Mucosa of gallbladder (tissue), 1 donor: Measurements from ENCODE around the gene WDFY4. TPM values are rescaled to one million over a fixed set of nuclear protein-coding genes. Genes with fewer than 3 reads are reported as not detected.

Experiments used
- DNase-seq: peaks from one replicate; pipeline ENCODE4 v3.0.0-alpha.2; 2020; ENCODE audit warnings: low spot score
- total RNA-seq: library from RNA; stranded (reverse); gene quantifications from one replicate; pipeline ENCODE4 v1.2.1, GENCODE V29; 2021
- donor health status: DM: no; HTN: no; CAD: no.

WDFY4 gene
- total RNA-seq, 1 donor from 2014 or later, result 8.7 TPM

DNA sequence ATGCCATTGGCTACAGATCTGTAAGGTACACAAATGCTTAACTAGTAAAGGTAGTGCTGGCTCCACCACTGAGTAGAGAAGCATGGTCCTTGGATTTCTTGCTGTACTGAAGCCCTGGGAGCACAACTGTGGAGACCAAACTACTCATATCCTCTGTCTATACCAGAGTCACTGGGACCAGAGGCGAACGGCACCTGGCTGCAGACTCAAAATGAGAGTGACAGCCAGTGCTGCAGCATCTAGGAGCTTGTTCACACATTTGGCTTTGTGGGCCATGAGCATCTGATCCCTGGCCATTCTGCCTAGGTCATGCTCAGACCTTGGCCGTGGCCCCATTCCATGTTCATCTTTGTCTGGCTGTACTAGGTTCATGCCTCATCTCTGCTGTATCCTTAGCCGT, 223.1 kb downstream of the WDFY4 start:
- DNase-seq, result no peak

DNA sequence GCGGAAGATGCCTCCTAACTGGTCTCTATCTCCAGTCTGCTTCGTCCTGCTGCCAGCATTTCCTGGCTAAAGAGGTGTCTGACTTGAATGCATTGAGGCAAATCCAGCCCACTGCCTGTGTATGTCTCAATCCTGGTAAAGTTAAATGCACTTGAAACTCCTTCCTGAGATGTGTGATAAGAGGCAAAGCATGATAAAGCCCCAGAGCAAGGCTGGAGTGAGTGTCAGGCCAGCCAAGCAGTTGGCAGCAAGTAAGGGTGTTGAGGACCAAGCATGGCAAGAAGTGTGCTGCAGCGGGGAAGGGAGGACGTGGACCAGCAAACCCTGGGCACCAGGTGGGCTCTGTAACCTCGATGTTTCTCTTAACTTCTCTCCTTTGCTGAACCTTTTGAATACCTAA, 225.9 kb downstream of the WDFY4 start:
- DNase-seq, result no peak

DNA sequence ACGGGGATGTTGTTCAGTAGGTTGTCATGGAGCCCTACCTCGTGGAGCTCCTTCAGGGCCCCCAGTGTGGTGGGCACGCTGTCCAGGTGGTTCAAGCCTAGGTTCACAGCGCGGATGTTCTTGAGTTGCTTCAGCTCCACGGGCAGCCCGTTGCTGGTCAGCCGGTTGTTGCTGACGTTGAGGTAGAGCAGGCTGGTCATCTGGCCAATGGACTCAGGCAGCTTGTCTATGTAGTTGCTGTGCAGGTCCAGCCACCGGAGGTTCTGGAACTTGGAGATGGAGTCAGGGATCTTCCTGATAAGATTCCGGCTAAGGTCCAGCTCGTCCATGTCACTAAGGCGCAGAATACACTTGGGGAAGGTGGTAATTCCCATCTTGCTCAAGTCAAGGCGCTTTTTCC, 229.0 kb downstream of the WDFY4 start:
- no peak for DNase-seq

DNA sequence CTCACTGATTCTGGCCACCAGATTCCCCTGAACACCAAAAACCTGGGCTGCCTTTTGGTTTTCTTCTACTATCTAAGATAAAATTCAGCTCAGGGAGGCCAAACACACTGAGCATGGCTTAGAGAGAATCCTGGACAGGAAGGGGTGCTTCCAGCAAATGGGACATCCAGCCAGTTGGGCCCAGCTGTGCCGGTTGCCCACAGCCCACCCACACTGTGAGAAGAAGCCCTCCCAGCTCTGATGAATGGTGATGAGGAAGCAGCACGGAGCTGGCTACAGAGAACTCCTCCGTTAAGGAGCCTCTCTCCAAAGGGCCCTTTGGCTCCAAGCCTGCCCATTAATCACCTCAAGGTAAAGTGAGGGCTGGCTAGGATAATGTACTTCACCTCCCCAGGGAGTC, 239.1 kb downstream of the WDFY4 start:
- no peak for DNase-seq

DNA sequence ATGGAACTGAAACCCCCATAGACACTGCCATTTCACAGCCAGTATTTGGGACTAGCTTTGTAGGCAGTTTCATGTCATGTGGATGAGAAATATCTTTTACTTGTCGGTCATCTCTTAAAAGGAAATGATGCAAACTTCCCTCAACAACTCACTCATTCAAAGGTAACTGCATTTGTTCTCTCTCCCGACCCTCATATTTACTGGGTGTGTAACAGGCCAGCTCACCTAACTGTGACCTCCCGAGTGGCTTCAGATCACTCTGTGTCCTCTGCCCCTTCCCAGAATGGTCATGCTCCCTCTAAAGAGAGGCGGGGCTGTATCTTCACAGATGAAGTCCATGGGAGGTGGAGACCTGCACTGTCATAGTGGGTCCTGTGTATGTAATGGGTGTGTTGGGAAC, 240.3 kb downstream of the WDFY4 start:
- DNase-seq, result no peak

DNA sequence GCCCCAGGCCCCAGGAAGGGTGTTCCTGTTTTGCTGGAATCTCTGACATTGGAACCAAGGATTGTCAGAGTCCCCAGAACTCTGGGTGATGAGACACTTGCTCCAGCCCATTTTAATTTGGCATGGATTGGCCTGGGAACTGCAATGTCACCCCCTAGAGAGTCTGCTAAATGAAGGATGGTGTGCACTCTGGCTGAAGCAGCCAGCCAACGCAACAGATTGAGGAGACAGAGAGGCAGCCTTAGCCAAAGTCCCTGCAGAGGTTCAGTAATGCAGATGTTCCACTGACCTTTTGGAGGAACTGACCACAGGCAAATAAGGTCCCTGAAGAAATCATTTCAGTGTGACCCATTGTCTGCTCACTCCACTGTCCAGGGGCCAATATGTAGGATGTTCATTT, 241.6 kb downstream of the WDFY4 start:
- no peak for DNase-seq

DNA sequence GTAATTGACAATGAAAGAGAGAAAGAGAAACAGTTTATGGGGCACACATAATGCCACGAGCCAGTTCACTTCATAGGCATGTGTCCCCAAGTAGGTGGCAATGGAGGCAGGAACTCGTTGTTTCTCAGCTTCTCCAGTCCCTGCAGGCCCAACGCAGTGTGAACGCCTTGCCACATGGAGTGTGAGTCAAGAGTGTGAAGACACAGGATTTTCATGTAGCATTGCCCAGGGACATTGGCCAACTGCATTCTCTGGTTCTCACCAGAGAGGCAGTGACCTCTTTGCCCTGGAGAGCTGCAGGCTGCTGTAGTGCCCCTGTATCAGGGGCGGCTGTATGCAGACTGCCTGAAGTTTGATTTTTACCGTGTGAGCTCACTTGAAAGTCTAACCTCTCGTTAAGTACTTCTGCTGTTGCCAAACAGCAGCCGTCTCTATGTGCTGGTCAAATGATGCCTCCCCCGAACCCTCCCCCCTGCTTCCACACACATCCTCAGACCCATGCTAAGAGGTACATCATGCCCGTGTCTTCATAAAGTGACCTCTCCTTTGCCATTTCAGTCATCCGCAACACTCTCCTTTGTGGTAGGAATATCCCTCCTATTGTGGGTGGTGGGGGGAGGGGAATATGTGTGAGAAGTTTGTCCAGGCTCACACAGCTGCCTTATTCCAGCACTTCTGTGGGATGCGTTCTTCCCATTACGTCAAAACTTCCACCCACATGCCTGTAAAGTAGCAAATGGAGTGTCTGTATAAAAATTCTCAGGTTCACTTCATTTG, 242.3 kb downstream of the WDFY4 start:
- DNase-seq, result no peak

DNA sequence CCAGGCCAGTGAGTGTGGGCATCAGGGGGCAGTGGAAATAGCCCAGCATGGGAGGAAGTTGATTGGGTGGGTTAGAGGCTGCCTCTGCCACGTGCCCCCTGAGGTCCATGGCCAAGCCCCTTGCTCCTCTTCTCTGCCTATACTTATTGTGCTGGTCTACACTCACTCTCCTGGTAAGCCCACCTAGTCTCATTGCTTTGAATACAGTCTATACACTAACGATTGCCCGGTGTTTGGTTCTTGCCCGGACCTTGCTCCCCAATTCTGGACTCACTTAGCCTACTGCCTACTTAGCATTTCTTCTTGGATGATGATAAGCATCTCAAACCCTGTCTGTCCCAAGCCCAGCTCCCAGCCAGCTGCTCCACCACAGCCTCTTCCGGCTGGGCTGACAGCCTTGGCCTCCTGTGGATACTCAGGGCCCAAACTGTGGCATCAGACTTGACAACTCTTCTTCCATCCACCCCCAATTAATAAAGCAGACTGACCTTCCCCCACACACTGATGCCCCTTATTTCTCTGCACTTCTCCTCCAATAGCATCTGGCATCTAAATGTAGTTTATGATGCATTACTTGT, 244.8 kb downstream of the WDFY4 start:
- no peak for DNase-seq

DNA sequence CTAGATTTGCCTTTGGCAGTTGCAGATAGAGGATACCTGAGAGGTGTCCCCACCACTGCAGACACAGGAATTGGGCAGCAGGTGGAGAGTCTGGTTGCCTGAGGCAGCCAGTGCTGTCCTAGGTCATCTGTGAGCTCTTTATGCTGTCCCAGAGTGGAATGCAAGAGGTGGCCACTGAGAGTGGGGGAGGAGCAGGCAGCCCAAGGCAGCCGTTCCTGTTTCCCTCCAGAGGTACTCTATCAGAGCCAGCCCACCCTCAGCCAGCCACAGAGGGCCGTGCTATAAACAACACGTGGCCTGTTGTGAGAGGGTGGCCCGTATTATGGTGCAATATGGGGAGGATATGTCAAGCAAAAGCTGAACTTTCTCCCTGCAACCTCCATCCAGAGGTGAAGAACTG, 246.5 kb downstream of the WDFY4 start:
- DNase-seq, result no peak

DNA sequence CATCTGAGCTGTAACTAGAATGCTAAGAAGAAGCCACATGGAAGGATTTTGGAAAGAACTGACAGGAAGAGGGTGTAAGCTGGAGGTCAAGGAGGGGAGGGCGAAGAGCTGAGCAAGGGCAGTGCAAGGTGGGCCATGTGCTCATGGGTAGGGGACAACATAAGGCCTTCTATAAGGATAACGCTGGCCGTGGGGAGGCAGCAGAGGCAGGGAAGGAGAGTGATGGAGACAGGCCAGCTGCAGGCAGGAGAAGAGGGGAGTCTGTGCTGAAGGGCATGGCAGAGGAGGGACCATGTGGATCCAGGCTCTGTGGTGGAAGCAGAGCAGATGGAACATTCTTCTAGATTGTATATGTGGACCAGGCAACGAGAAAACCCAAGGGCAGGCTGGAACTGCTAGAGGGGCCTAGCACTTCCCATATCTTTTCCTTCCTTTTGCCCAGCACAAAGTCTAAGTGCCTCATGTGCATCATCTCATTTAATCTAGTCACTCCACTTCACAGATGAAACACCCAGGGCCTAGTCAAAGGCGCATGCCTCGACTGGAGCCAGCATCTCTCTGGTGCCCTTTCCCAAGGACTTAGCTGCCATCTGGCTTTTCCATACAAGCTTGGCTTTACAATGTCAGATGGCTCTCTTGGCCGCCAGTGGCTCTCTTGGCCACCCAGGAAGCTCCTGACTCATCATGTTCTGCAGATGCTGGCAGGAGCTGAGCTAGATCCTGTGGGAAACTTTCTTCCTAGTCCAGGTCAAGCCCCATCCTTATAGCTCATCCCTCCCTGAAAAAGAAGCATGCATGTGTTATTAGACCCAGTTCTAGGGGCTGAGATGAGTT, 248.4 kb downstream of the WDFY4 start:
- DNase-seq, result no peak

DNA sequence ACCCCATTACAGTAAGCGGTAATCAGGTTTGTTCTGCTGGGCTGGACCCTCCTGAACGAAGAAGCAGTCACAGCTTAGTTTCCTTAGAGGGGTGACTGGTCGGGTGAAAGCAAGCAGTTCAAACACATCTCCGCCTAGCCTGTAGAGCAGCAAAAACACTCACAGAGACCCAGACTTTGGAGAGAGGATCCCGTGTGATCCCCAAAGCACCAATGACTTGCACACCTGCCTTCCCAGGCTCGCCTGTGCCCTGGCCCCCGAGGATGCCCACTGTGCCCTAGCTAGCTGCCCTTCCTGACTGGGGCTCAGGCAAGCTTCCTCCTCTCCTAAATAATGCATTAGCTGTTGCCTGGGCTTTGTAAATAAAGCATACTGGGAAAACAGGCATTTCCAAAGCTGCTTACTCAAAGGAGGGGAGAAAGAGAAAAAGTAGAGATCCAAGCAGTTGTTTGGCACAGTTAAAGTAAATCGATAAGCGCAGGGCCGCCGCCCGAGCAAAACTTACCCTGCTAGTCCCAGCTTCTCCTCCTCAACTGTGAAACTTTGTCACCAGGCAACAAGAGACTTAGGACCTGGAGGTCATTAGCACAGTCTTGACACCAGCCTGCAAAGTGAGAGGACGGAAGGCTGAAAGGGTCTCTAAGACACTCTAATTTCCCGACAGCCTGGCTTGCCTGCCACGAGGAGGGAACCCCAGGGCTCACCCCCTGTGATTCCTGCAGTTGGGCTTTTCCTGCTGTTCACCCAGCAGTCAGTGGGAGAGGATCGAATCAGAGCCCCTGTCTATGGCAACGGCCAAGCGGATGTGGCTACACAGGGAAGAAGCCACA, 250.2 kb downstream of the WDFY4 start:
- DNase-seq, result peak; percentile 24

DNA sequence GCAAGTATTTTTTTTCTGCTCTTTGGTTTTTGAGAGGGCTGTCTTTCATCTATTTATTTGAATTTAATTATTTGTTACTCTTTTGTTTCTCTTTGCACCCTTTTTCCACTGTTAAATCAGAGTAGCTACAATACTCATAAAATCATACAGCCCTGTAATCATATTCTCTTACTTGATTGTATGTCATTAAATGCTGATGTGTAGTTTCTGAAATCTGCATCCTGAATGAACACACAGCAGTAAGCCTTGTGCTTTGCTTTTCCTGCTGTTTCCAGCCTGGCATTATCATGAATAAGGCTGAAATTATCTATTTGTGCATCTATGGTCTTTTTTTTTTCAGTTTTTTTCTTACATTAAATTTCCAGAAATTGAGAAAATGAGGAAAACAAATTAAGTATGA, 250.9 kb downstream of the WDFY4 start:
- no peak for DNase-seq

DNA sequence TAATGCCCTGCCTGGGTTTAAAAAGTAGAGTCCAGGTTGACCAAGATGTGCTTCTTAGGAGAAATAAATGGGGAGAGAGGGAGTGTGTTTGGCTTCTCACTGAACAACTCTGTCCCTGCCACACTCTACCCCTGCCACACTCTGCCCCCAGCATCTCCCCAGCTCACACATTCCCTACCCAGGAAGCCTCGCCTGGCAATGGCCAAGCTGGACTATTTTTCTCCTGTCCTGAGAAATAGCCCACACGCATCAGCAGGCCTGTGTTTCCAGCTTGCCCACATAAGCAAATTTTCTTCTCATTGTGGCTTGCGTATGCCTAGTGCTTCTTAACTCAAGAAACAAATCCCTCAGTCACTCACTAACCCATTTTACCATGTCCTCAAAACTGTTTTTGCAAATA, 253.1 kb downstream of the WDFY4 start:
- no peak for DNase-seq

DNA sequence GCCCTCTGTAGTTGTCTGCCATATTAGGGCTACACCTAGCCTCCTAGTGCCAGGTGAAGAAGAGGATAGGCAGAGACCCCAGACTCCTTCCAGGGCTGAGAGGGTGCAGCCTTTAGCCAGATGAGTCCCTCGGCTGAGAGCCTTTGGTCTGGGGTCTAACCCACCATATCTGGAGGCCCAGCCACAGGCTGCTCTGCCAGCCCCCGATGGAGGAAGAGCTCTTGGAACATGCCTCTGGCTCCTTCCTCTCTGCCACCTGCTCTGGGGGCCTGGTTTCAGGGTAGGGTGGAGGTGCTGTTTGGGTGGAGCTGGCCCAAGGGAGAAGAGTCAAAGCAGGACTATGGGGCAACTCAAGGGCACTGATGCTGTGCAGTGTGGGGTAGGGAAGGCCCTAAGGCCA, 253.6 kb downstream of the WDFY4 start:
- no peak for DNase-seq

DNA sequence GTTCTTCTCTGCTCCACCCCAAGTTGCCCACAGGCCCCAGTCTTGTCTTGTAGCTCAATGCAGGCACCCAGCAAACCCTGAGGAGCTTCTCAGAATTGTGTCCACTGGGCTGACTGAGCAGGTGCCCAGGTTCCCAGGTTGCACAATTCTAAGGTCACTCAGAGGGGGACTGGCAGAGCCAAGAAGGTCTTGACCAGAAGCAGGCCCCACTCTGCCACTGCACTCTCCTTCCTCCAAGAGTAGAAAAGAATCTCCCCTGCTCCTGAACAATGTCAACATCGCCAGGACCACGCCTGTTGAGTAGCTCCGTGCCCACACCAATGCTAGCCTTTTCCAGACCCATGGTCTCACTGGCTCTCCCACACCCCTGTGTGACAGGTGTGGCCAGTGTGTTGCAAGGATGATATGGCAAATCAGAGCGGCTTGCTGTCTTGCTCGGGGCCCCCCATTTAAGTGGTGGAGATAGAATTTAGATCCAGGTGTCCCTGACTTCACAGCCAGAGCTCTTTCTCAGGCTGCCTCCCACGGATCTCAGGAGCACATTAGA, 254.4 kb downstream of the WDFY4 start:
- DNase-seq, result no peak

DNA sequence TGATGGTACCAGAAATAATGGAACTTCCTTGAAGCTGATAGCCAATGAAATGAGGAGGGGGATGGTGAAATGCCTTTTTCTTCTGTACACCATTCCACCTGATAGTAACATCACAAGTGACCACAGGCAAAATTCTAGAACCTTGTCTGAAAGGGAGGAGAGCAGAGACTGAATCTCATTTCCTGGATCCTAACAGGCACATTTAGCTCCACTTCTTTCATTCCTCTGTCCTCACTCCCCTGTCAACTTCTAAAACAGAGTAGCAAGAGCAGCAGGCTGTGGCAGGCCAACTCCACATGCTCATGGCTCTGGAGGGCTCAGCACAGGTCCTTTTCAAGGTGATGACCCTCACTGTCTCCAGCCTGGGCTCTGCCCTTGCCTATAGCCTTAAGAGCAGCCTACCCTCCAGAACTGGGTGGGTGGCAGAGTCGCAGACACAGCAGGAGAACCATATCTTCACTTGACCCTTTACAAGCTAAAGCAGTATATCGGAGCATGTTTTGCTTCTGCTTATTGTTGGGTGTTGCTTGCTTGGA, 255.2 kb downstream of the WDFY4 start, which contains the start of gene LRRC18:
LRRC18 (minus strand) TSS at position 51 of the 536 bp plus-strand sequence. CDS start 25,685 bp downstream, outside the sequence.
- DNase-seq, result no peak

DNA sequence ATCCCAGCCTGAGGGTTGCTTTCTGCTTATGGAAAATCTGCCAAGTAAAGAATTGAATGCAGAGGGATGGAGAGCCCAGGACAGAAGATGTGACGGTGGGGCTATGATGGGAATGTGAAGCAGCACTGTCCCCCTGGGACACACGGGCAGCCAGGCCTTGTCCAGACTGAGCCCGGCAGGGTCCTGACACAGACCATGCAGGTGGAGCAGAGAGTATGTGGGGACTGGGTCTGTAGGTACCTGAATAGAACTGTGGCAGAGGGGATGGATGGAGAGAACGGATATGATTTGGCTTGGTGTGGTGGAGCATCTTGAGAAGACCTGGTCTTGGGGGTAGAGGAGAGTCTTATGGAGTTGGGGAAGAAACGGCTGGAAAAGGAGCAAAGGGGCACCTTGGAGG, 255.7 kb downstream of the WDFY4 start:
- DNase-seq, result no peak

DNA sequence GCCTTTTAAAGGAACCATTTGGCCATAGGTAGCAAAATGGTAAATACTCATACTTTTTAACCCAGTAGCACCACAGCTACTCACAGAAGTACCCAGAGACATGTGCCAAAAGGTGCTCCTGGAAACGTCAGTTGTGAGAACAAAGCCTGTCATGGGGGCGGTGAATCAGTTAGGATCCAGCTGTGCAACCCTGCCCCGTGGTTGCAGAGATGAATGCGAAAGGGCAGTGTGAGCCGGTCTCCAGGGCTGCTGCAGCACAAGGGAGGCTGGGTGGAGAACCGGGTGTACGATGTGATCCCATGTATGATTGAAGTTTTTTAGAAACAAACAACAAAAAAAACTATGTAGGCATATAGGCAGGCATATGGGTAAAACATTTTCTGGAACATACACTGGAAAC, 256.3 kb downstream of the WDFY4 start:
- no peak for DNase-seq

DNA sequence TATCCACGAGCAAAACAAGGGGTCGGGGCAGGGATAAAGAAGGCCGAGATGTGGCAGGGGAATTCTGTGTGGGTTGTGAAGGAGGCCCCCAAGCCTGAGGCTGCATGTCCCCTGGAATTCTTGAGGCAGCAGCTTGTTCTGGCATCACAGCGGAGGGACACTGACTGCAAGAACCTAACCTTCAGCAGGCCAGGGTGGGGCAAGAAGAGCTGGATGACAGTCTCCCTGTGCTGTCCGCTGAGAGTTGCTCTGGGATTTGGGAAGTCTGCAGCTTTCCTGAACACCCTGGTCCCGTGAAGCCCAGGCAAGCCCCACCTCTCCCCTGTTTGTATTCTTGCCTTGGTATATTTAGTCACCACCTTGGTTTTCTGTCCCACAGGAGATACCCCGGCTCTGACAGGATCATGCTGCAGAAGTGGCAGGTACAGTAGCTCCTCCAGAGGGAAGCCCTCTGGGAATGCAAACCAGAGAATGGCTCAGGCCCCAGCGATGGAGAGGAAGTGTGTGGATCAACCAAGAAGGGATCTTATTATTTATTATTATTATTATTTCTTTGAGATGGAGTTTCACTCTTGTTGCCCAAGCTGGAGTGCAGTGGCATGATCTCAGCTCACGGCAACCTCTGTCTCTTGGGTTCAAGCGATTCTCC, 256.9 kb downstream of the WDFY4 start:
- DNase-seq, result no peak

DNA sequence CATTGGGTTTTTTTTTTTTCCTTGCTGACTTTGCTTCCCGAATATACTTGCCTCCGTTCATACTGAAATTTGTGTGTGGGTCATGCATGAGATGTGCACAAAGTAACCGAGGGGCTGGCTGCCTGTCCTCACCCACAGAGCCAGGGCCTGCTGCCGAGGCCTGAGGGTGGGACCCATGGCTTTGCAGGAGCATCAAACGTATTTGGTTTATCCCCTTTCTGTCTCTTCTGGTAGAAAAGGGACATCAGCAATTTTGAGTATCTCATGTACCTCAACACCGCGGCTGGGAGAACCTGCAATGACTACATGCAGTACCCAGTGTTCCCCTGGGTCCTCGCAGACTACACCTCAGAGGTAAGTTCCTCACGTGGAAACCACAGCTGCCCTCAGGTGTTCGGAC, 258.4 kb downstream of the WDFY4 start:
- no peak for DNase-seq

DNA sequence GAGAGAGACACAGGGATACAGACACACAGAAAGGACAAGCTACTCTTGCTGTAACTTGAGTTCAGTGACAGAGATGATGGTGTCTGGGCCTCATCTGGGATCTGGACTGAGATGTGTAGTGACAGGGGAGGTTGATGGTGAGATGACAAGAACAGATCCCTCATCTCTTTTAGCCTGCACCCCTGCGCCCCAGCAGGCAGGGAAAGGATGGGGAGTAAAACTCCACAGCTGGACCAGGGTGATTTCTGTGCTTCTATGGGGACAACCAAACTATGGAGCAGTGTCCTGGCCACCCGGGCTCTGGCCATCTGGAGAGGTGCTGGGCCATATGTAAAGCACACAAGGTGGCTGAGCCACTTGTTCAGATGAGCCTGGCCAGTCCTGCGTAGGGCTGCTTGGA, 259.5 kb downstream of the WDFY4 start:
- DNase-seq, result no peak
